Neuronal stem cell (in vitro differentiated cells): Measurements from ENCODE around the gene MEOX2.

Experiments used
- DNase-seq: peaks from one replicate; pipeline ENCODE4 v3.0.0-alpha.2; 2013; ENCODE audit warnings: low spot score
- H2AFZ ChIP-seq: one replicate; pipeline ENCODE4 v1.6.1; 2013; ENCODE audit warnings: mild to moderate bottlenecking, low read length, inconsistent platforms
- H2AK5ac ChIP-seq: 2 replicates; pipeline ENCODE4 v1.6.1; 2013; ENCODE audit warnings: low read depth, mild to moderate bottlenecking, inconsistent platforms, low read length, moderate library complexity, mixed read lengths
- H2BK120ac ChIP-seq: 2 replicates; pipeline ENCODE4 v1.6.1; 2013; ENCODE audit warnings: low read depth, mild to moderate bottlenecking, inconsistent platforms, low read length, moderate library complexity, mixed read lengths
- H2BK12ac ChIP-seq: one replicate; pipeline ENCODE4 v1.6.1; 2013; ENCODE audit warnings: low read length, inconsistent platforms
- H2BK15ac ChIP-seq: 2 replicates; pipeline ENCODE4 v1.6.1; 2013; ENCODE audit warnings: mild to moderate bottlenecking, low read length, inconsistent platforms, mixed read lengths
- H2BK5ac ChIP-seq: one replicate; pipeline ENCODE4 v1.6.1; 2013; ENCODE audit warnings: inconsistent platforms, mild to moderate bottlenecking, low read length, moderate library complexity
- H3K14ac ChIP-seq: one replicate; pipeline ENCODE4 v1.6.1; 2013; ENCODE audit warnings: low read length, inconsistent platforms
- H3K18ac ChIP-seq: 2 replicates; pipeline ENCODE4 v1.6.1; 2013; ENCODE audit warnings: low read length, inconsistent platforms
- H3K23ac ChIP-seq: 2 replicates; pipeline ENCODE4 v1.6.1; 2013; ENCODE audit warnings: low read depth, mild to moderate bottlenecking, mixed read lengths, low read length, inconsistent platforms; ENCODE audit not compliant: poor library complexity
- H3K27ac ChIP-seq: replicated peaks from 3 replicates; pipeline ENCODE4 v1.5.1; 2013; ENCODE audit warnings: low read length, inconsistent platforms
- H3K27me3 ChIP-seq, 3 experiments: 2 replicates each; pipeline ENCODE4 v1.6.1; 2013; ENCODE audit warnings: low read length in 3 of 3, mild to moderate bottlenecking in 2 of 3, inconsistent platforms in 1 of 3, low read depth in 1 of 3, mixed read lengths in 1 of 3, moderate library complexity in 1 of 3; ENCODE audit not compliant: control insufficient read depth in 3 of 3, insufficient read depth in 3 of 3
- H3K36me3 ChIP-seq, 2 donors: replicated peaks in 1 of 2; 2 replicates each; pipeline ENCODE4 v1.6.1; 2013; ENCODE audit warnings: low read length in 2 of 2; ENCODE audit not compliant: control insufficient read depth in 2 of 2, insufficient read depth in 2 of 2
- H3K4ac ChIP-seq: 2 replicates; pipeline ENCODE4 v1.6.1; 2013; ENCODE audit warnings: inconsistent platforms, mild to moderate bottlenecking, low read length, moderate library complexity
- H3K4me1 ChIP-seq, 2 donors: 1 replicate in 1 of 2; 2 replicates in 1 of 2; pipeline ENCODE4 v1.6.1; 2013; ENCODE audit warnings: low read length in 2 of 2, low read depth in 1 of 2; ENCODE audit not compliant: control insufficient read depth in 2 of 2, insufficient read depth in 1 of 2
- H3K4me2 ChIP-seq: one replicate; pipeline ENCODE4 v1.6.1; 2013; ENCODE audit warnings: mild to moderate bottlenecking, low read length, inconsistent platforms; ENCODE audit not compliant: insufficient read depth, poor library complexity, severe bottlenecking
- H3K4me3 ChIP-seq, 2 donors: 2 replicates each; pipeline ENCODE4 v1.5.1; 2013; ENCODE audit warnings: low read length in 2 of 2, mild to moderate bottlenecking in 2 of 2, inconsistent platforms in 1 of 2, moderate library complexity in 1 of 2
- H3K79me1 ChIP-seq: one replicate; pipeline ENCODE4 v1.6.1; 2013; ENCODE audit warnings: low read depth, mild to moderate bottlenecking, inconsistent platforms, low read length, moderate library complexity
- H3K9ac ChIP-seq: one replicate; pipeline ENCODE4 v1.6.1; 2013; ENCODE audit warnings: mild to moderate bottlenecking, low read depth, low read length, inconsistent platforms; ENCODE audit not compliant: poor library complexity
- H3K9me3 ChIP-seq, 2 donors: replicated peaks in 1 of 2; 2 replicates each; pipeline versions ENCODE3 to v1.6.1; 2013; ENCODE audit warnings: low read length in 2 of 2, mild to moderate bottlenecking in 2 of 2, inconsistent platforms in 1 of 2, low read depth in 1 of 2, mixed read lengths in 1 of 2, moderate library complexity in 1 of 2; ENCODE audit not compliant: control insufficient read depth in 2 of 2, insufficient read depth in 1 of 2
- H4K8ac ChIP-seq: one replicate; pipeline ENCODE4 v1.6.1; 2013; ENCODE audit warnings: low read depth, mild to moderate bottlenecking, inconsistent platforms, low read length, moderate library complexity
- H4K91ac ChIP-seq: one replicate; pipeline ENCODE4 v1.6.1; 2013; ENCODE audit warnings: low read length, low read depth, mild to moderate bottlenecking, inconsistent platforms; ENCODE audit not compliant: poor library complexity
- WGBS, 2 donors: extraction: QIAGEN DNeasy Blood & Tissue Kit; methylation state at CpG; one replicate each; pipeline ENCODE4 v1.1.7; 2013; ENCODE audit warnings: missing lambda C conversion rate in 2 of 2, mixed read lengths in 1 of 2; ENCODE audit not compliant: insufficient read length in 2 of 2, insufficient replicate concordance in 1 of 2; ENCODE audit errors: extremely low coverage in 2 of 2; 5-methylcytosine and 5-hydroxymethylcytosine counted together

MEOX2 gene

DNA sequence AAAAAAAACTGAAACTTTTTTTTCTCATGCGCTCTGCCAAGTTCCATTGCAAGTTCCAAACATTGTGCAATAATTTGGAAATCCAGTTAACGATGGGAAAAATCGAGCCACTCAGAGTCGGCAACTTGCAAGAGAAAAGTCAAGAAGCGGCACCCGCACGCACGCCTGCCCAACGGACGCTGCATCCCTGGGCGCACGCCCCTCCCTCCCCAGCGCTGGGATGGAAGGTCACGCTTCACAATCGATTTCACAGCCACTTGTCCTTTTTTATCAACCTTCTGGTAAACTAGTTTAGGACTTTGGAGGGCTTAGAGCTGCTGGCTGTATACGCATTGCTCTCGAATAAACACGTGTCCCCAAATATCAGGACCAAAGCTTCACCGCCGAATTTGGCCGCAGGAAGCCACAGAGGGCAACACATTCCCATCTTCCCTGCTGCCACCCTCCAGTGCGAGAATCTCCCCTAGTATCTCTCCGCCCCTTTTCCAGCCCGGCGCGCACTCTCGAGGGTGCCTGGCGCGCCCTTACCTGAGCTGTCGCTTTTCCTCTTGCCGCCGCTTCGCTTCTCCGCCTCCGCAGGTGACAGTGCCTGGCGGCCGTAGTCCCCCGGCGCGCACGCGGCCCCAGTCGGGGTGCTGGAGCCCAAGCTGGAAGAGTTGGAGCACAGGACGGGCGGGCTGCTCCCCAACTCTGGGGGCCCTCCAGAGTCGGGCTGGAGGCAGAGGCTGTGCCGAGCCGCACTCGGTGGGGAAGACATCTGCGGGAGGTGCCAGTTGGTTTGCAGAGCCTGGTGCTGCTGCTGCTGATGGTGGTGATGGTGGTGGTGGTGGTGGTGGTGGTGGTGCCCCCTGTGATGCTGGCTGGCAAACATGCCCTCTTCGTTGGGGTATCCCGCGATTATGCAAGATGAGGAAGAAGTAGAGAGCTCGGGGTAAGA lies 857 bp downstream of the MEOX2 start:
- no peak overlapping the region for H2BK15ac ChIP-seq
- peaks cover 8 to 20% of the 10 kb centered on the region in 2 donors for H3K4me1 ChIP-seq
- peak overlapping the region; percentile 11 for H3K18ac ChIP-seq
- no peak overlapping the region for H3K14ac ChIP-seq
- H2BK120ac ChIP-seq: no peak overlapping the region
- H3K9ac ChIP-seq: no peak overlapping the region
- no peak overlapping the region for H4K91ac ChIP-seq
- DNase-seq: peak; percentile 26
- peaks cover 18 to 55% (median 40%) of the 10 kb centered on the region in 3 experiments for H3K27me3 ChIP-seq
- H3K79me1 ChIP-seq: no peaks in the 10 kb centered on the region
- no peak overlapping the region for H3K23ac ChIP-seq
- no CpG with 5 or more reads among the region's 54 CpGs for WGBS, 2 donors
- H3K4me2 ChIP-seq: peak overlapping the region; percentile 81
- H4K8ac ChIP-seq: no peak overlapping the region
- H2BK5ac ChIP-seq: no peak overlapping the region
- no peak overlapping the region for H3K4ac ChIP-seq
- H3K36me3 ChIP-seq: no peaks in the 10 kb centered on the region
- no peak overlapping the region for H3K27ac ChIP-seq
- peak overlapping the region; percentile 58 for H2BK12ac ChIP-seq
- peak overlapping the region; percentile 28 to 77 for H3K4me3 ChIP-seq
- no peaks in the 10 kb centered on the region for H3K9me3 ChIP-seq
- peak overlapping the region; percentile 88 for H2AFZ ChIP-seq
- H2AK5ac ChIP-seq: no peak overlapping the region

DNA sequence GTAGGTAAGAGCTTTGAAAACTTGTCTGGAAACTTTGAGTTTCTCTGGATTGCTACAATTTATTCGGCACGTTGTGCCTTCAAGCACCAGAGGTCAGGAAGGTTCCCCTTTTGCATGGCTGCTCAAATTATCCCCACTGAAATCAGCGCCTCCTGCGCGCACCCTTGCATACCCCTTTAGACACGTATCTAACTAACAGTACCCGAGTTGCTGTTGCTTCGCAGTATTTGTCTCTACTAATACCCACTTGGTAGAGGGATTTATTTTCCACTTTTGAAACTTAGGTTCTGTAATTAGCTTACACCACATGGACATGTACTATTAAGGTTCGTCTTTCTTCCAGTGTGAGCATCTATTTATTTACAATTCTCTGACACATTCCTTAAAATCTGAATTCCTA lies 1.6 kb downstream of the MEOX2 start:
- Histone ChIP-seq H2BK12ac (no peak overlapping the region), H2BK5ac (no peak overlapping the region), H3K36me3 (no peaks in the 10 kb centered on the region), H4K91ac (no peak overlapping the region), H3K18ac (no peak overlapping the region), H3K4me1 (peaks cover 8 to 20% of the 10 kb centered on the region in 2 donors), H3K23ac (no peak overlapping the region), H2BK15ac (no peak overlapping the region), H3K27ac (no peak overlapping the region), H2AK5ac (no peak overlapping the region), H3K4me3 (no peak overlapping the region), H3K4ac (no peak overlapping the region), H3K9ac (no peak overlapping the region), H3K79me1 (no peaks in the 10 kb centered on the region), H2BK120ac (no peak overlapping the region), H2AFZ (no peak overlapping the region), H3K9me3 (no peaks in the 10 kb centered on the region), H3K14ac (no peak overlapping the region), H3K27me3 (peaks cover 18 to 55% (median 40%) of the 10 kb centered on the region in 3 experiments), H3K4me2 (no peak overlapping the region), H4K8ac (no peak overlapping the region)
- WGBS, 2 donors: no CpG with 5 or more reads among the region's 9 CpGs
- DNase-seq: peak; percentile 20

DNA sequence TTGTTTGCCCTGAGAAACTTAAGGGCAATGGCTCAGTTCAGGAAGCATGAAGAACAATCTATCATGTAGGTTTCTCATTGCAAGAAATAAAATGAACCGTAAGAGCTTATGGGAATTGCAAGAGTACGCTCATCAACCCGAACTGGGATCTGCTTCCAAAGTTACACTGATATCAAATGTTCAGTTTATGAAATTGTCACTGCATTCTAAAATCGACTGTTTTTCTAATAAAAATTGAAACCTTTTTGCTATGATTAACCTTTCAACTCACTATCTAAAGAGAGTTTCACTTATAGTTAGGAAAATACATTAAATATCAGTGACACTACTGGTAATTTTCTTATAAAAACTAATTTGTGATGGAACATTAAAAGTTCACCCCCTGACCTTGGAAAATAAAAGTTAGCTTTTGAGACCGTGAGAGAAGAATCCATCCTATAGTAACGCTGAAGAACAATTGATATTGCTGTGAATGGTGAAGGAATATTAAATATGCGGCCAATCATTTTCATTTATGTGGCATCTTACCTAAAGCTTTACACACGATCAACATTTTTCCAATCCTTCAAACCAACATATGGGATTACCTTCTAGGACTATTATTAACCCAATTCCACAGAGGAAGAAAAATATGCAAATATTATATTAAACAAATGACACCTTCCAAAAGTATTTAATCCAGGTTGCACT lies 2.2 kb downstream of the MEOX2 start:
- H3K27me3 ChIP-seq: peaks cover 18 to 54% (median 40%) of the 10 kb centered on the region in 3 experiments
- no peaks in the 10 kb centered on the region for H3K9me3 ChIP-seq
- no peak for DNase-seq
- H3K27ac ChIP-seq: no peak overlapping the region
- no peak overlapping the region for H2AK5ac ChIP-seq
- no peak overlapping the region for H3K18ac ChIP-seq
- H3K79me1 ChIP-seq: no peaks in the 10 kb centered on the region
- no peak overlapping the region for H2BK12ac ChIP-seq
- H3K14ac ChIP-seq: no peak overlapping the region
- no peak overlapping the region for H3K4me3 ChIP-seq
- H3K36me3 ChIP-seq: no peaks in the 10 kb centered on the region
- no peak overlapping the region for H2BK15ac ChIP-seq
- no peak overlapping the region for H2BK120ac ChIP-seq
- no peak overlapping the region for H4K8ac ChIP-seq
- H3K4ac ChIP-seq: no peak overlapping the region
- no peak overlapping the region for H3K9ac ChIP-seq
- H4K91ac ChIP-seq: no peak overlapping the region
- H3K4me2 ChIP-seq: no peak overlapping the region
- peaks cover 8 to 20% of the 10 kb centered on the region in 2 donors for H3K4me1 ChIP-seq
- no CpG with 5 or more reads among the region's 8 CpGs for WGBS, 2 donors
- H2AFZ ChIP-seq: no peak overlapping the region
- H3K23ac ChIP-seq: no peak overlapping the region
- no peak overlapping the region for H2BK5ac ChIP-seq

DNA sequence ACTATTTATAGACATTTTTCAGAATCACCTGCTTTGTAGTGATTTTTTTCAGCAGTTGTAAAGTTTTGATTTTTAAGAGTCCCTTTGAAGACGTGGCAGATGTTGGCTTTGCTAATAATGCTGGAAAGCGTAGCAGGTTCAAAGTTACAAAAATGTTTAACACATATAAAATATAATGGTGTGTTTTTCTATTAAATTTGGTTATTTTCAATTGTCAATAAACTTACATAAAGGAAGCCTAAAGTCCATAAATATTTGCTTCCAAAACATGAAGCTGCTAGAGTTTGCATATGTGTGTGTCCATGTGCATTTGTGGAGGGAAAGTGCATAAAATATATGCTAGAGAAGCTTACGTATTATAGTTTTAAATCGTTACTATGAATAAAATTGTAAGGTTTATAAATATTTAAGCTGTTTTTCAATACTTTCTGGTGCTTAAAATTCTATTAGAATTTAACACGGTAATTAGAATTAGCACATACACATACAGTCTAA lies 3.7 kb downstream of the MEOX2 start:
- Histone ChIP-seq H3K4me3 (no peak overlapping the region), H3K4ac (no peak overlapping the region), H2BK15ac (no peak overlapping the region), H3K23ac (no peak overlapping the region), H3K4me2 (no peak overlapping the region), H3K36me3 (no peaks in the 10 kb centered on the region), H2AK5ac (no peak overlapping the region), H2BK12ac (no peak overlapping the region), H4K91ac (no peak overlapping the region), H2AFZ (no peak overlapping the region), H3K14ac (no peak overlapping the region), H3K27me3 (peaks cover 17 to 39% (median 28%) of the 10 kb centered on the region in 3 experiments), H3K9ac (no peak overlapping the region), H2BK120ac (no peak overlapping the region), H3K27ac (no peak overlapping the region), H2BK5ac (no peak overlapping the region), H3K4me1 (peaks cover 8 to 18% of the 10 kb centered on the region in 2 donors), H3K9me3 (no peaks in the 10 kb centered on the region), H4K8ac (no peak overlapping the region), H3K79me1 (no peaks in the 10 kb centered on the region), H3K18ac (no peak overlapping the region)
- no peak for DNase-seq
- no CpG with 5 or more reads among the region's 5 CpGs for WGBS, 2 donors
